Parathyroid adenoma (tissue), 2 donors: ENCODE data around the gene PNMA8B.

Experiments used
- H2AFZ ChIP-seq: fragments of 300-600 bp; sonication (generic); one replicate; pipeline ENCODE4 v1.7.0; 2017; ENCODE audit warnings: antibody characterized with exemption, mild to moderate bottlenecking
- H3K27ac ChIP-seq: fragments of 300-600 bp; sonication (generic); one replicate; pipeline ENCODE4 v1.7.0; 2017
- H3K27me3 ChIP-seq: fragments of 300-600 bp; sonication (generic); one replicate; pipeline ENCODE4 v1.7.0; 2017; ENCODE audit warnings: low read length; ENCODE audit not compliant: control insufficient read depth, insufficient read depth
- H3K36me3 ChIP-seq: fragments of 300-600 bp; sonication (generic); one replicate; pipeline ENCODE4 v1.7.0; 2017; ENCODE audit warnings: low read length; ENCODE audit not compliant: control insufficient read depth, insufficient read depth
- H3K4me1 ChIP-seq: fragments of 300-600 bp; sonication (generic); one replicate; pipeline ENCODE4 v1.7.0; 2017; ENCODE audit warnings: control low read depth
- H3K4me2 ChIP-seq: fragments of 300-600 bp; sonication (generic); one replicate; pipeline ENCODE4 v1.7.0; 2017; ENCODE audit warnings: low read length
- H3K4me3 ChIP-seq: fragments of 300-600 bp; sonication (generic); one replicate; pipeline ENCODE4 v1.7.0; 2017; ENCODE audit warnings: low read depth, low read length
- H3K79me2 ChIP-seq: fragments of 300-600 bp; sonication (generic); one replicate; pipeline ENCODE4 v1.7.0; 2017; ENCODE audit warnings: control low read depth
- H3K9ac ChIP-seq: fragments of 300-600 bp; sonication (generic); one replicate; pipeline ENCODE4 v1.7.0; 2017; ENCODE audit warnings: mild to moderate bottlenecking
- H3K9me3 ChIP-seq: fragments of 300-600 bp; sonication (generic); one replicate; pipeline ENCODE4 v1.7.0; 2017; ENCODE audit warnings: low read length; ENCODE audit not compliant: control insufficient read depth
- CTCF ChIP-seq: fragments of 300-600 bp; sonication (generic); IDR thresholded peaks from one replicate; pipeline ENCODE4 v1.7.0; 2017; ENCODE audit warnings: antibody characterized with exemption, mild to moderate bottlenecking
- donor health status: primary hyperparathyroidism.

PNMA8B gene

GRCh38 chr19:46496304-46496703 lies 637 bp upstream of the PNMA8B start:
- Histone ChIP-seq H3K4me2 (no peak overlapping the region), H3K36me3 (no peaks in the 10 kb centered on the region), H3K27me3 (no peaks in the 10 kb centered on the region), H3K4me1 (no peaks in the 10 kb centered on the region), H3K9me3 (no peaks in the 10 kb centered on the region), H3K4me3 (no peak overlapping the region), H3K27ac (no peak overlapping the region), H3K79me2 (no peaks in the 10 kb centered on the region), H2AFZ (no peak overlapping the region), H3K9ac (no peak overlapping the region)
- TF ChIP-seq CTCF = no peak

GRCh38 chr19:46494941-46495785 lies 504 bp downstream of the PNMA8B start:
- no peak for TF ChIP-seq CTCF
- no peak overlapping the region for H3K9ac ChIP-seq
- no peak overlapping the region for H3K27ac ChIP-seq
- no peak overlapping the region for H3K4me2 ChIP-seq
- H3K4me1 ChIP-seq = no peaks in the 10 kb centered on the region
- no peaks in the 10 kb centered on the region for H3K36me3 ChIP-seq
- H3K27me3 ChIP-seq = no peaks in the 10 kb centered on the region
- H3K79me2 ChIP-seq = no peaks in the 10 kb centered on the region
- H2AFZ ChIP-seq = peak overlapping the region; percentile 70
- no peak overlapping the region for H3K4me3 ChIP-seq
- no peaks in the 10 kb centered on the region for H3K9me3 ChIP-seq

GRCh38 chr19:46494146-46494940 lies 1.3 kb downstream of the PNMA8B start:
- no peak for TF ChIP-seq CTCF
- no peaks in the 10 kb centered on the region for H3K9me3 ChIP-seq
- no peaks in the 10 kb centered on the region for H3K4me1 ChIP-seq
- no peak overlapping the region for H3K27ac ChIP-seq
- no peaks in the 10 kb centered on the region for H3K36me3 ChIP-seq
- H3K27me3 ChIP-seq = no peaks in the 10 kb centered on the region
- no peak overlapping the region for H3K4me2 ChIP-seq
- H3K4me3 ChIP-seq = no peak overlapping the region
- no peak overlapping the region for H3K9ac ChIP-seq
- H2AFZ ChIP-seq = no peak overlapping the region
- H3K79me2 ChIP-seq = no peaks in the 10 kb centered on the region

GRCh38 chr19:46493236-46494145 lies 2.2 kb downstream of the PNMA8B start:
- TF ChIP-seq CTCF = no peak
- Histone ChIP-seq H3K79me2 (no peaks in the 10 kb centered on the region), H3K36me3 (no peaks in the 10 kb centered on the region), H3K27ac (no peak overlapping the region), H3K9ac (no peak overlapping the region), H3K4me3 (no peak overlapping the region), H3K27me3 (peaks cover 2% of the 10 kb centered on the region), H2AFZ (no peak overlapping the region), H3K4me1 (no peaks in the 10 kb centered on the region), H3K9me3 (no peaks in the 10 kb centered on the region), H3K4me2 (peak overlapping the region; percentile 26)
